Mesenteric fat pad (tissue), 1 donor: Measurements from ENCODE around the gene SMAD1. TPM values are rescaled to one million over a fixed set of nuclear protein-coding genes. Genes with fewer than 3 reads are reported as not detected.

Experiments used
- DNase-seq: peaks from one replicate; pipeline ENCODE4 v3.0.0-alpha.2; 2020; ENCODE audit warnings: low spot score
- total RNA-seq: library from RNA; stranded (reverse); fragmentation: NEBNext Ultra II Directional; extraction: Animal tissue kit (Norgen Biotek cat#: 25700); gene quantifications from one replicate; pipeline ENCODE4 v1.2.1, GENCODE V29; 2021
- donor health status: DM: yes; HTN: yes; CAD: no.

SMAD1 gene
- total RNA-seq, 1 donor from 2014 or later: 14.7 TPM

DNA sequence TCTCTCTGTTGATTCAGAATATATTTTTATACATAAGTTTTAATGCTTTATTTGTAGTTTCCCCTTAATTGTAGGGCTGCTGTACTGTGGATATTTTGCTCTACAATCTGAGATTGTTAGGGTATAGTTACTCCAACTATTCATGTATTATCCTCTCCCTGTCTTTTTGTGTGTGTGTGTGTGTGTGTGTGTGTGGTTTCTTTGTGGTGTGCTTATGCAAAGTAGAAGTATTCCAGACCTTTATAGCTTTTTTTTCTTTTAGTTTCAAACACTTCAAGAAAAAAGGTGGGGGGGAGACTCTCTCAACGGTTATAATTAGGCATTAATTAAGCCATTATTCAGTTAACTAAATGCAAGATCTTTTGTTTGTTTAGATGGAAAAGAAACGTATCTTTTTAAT lies 6.7 kb downstream of the SMAD1 start:
- no peak for DNase-seq

DNA sequence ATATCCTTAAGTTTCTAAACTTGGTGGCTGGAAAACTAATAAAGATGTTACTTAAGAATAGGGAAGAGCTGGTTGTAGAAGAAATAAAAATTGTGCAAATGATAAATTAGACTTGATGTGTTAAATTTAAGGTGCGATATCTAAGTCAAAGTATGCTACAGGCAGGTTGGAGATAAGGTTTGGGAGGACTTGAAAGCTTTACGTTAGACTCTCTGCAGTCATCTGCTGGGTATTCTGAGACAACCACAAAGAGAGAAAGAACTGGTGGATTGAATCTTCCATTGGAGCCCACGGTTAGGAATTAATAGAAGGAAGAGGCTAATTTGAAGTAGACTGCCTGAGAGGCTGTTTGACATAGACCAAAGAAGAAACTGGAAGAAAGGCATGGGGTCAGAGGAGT lies 7.9 kb downstream of the SMAD1 start:
- DNase-seq: no peak

- no peak for DNase-seq
These were observed 8.7 kb downstream of the SMAD1 start for GRCh38 chr4:145490361-145490760.

GRCh38 chr4:145490796-145491195 lies 9.1 kb downstream of the SMAD1 start:
- no peak for DNase-seq

GRCh38 chr4:145492376-145492775 lies 10.7 kb downstream of the SMAD1 start:
- no peak for DNase-seq

GRCh38 chr4:145493166-145493565 lies 11.5 kb downstream of the SMAD1 start:
- DNase-seq: no peak

DNA sequence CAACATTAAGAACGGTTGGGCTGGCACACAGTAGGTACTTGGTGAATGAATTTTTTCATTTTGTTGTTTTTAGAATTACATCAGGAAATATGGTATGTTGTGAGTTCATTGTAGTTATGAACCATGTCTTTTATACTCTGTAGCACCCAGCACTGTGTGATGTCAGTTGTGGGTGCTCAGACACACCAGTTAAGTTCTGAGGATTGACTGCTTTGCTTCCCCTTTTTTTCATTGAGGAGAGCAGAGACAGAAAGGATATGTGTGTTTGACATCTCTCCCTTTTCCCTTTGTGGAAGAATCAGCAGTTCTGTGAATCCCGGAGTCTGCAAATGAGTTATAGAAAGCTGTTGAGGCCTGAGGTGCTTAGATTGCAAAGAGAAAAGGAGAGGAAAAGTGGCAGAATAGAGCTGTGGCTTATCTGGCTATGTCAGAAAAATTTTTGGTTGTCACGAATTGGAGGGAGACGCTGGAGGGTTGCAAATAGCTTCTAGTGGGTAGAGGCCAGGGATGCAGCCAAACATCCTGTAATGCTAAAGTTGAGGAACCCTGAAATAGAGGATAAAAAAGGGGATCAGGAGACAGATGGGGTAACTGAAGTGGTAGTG lies 13.1 kb downstream of the SMAD1 start:
- DNase-seq: no peak

GRCh38 chr4:145496292-145496691 lies 14.6 kb downstream of the SMAD1 start:
- no peak for DNase-seq

- no peak for DNase-seq
These were observed 15.8 kb downstream of the SMAD1 start for GRCh38 chr4:145497199-145498149.

DNA sequence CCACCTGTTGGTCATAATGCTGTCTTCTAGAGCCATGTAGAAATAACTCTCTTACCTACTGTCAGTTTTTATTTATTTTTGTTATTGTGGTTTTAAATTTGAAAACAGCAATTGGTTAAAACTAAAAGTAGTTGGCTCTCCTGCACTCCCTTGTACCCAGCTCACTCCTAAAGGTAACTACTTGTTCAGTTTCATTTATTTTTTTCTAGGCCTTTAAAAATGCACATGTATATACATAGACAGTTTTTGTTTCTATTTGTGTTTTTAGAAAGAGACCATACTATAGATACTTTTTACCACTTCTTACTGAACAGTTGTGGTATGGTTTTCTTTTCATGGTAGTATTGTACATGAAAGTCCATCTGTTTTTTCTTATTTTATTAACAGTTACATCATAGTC lies 16.8 kb downstream of the SMAD1 start:
- DNase-seq: no peak

DNA sequence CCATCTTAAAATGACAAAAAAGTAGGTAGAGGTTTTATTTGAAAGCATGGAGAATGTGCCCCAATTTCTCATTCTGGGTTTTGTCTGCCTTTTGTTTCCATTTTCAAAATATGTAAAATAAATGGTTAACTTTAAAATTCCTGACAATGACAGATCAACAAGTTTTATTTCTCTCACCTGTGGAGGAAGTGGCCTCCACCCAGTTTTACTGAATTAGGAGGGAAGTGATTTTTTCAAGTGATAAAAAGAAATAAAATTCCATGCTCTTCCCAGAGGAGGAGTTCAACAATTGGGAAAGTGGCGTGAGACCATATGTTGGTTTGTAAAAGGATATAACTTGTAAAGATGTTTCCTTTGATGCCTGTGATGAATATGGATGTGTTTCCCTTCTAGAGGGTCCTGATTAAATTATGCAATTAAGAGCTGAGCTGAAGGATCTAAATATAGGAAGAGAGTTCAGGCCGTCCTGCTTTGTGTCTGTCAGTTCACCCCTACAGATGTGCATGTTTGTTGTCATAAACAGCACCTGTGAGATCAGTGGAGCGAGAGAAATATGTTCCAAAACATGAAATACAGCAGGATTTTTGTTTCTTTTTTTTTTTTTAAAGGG lies 19.5 kb downstream of the SMAD1 start:
- DNase-seq: no peak

- DNase-seq: no peak
These were observed 21.2 kb downstream of the SMAD1 start for GRCh38 chr4:145502809-145503208.

DNA sequence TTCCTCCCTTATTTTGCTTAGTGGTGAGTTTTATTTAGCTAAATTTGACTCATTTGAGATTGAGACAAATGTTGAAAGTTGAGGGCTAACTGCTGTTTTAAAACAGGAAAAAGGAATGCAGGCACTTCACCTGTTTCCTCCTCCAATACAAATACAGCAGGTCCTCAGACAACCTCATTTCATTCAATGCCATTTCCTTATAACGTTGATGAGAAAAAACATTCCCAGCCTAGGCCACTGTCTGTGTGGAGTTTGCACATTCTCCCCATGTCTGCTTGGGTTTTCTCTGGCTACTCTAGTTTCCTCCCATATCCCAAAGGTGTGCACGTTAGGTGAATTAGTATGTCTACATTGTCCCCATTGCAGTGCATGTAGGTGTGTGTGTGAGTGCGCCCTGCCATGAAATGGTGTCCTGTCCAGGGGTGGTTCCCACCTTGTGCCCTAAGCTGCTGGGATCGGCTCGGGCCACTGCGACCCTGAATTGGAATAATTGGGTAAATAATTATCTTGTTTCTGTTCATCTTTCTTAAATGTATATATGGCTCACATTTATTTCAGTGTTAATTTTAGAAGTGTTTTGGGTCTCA lies 21.9 kb downstream of the SMAD1 start:
- no peak for DNase-seq

- DNase-seq: no peak
These were observed 24.3 kb downstream of the SMAD1 start for GRCh38 chr4:145505995-145506394.

DNA sequence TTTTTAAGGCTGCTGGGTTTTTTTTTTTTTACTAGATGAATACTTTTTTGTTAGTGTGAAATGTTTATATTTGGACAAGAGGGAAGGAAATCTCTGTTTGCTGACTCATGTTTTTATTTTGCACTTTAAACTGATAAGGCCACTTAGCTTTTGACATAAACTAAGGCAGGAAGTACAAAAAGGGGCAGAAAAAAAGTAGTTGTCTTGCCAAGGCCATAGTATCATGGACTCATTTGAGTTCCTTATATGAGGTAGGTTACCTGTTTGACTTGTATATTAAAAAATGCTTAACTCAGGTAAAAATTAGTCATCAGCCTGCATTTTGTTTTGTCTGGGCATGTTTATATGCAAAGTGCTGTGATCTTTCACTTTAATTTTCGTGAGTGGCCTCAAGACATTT lies 26.0 kb downstream of the SMAD1 start:
- DNase-seq: no peak

DNA sequence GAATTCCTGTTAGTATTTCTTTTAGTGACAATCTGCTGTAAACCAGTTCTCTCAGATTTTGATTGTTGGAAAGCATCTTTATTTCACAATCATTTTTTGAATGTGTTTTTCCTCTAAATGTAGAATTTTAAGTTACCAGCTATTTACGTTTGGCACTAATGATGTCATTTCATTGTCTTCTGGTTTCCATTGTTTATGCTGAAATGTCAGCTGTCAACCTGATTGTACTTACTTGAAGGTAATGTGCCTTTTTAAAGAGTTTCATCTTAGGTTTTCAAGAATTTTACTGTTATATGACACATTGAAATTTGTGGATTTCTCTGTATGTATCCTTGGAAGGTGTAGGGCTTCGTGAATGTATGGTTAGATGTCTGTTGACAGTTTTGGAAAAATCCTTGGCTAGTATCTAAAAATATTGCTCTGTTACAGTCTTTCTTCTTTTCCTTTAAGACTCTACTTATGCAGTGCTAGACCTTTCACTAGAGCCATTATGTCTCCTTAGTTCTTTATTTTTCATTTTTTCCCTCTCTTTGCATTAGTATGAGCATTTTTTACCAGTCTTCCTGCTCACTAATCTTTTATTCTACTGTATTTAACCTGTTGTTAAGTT lies 30.4 kb downstream of the SMAD1 start:
- DNase-seq: no peak

GRCh38 chr4:145513020-145513621 lies 31.5 kb downstream of the SMAD1 start:
- DNase-seq: no peak

GRCh38 chr4:145520172-145520571 lies 38.5 kb downstream of the SMAD1 start:
- no peak for DNase-seq

DNA sequence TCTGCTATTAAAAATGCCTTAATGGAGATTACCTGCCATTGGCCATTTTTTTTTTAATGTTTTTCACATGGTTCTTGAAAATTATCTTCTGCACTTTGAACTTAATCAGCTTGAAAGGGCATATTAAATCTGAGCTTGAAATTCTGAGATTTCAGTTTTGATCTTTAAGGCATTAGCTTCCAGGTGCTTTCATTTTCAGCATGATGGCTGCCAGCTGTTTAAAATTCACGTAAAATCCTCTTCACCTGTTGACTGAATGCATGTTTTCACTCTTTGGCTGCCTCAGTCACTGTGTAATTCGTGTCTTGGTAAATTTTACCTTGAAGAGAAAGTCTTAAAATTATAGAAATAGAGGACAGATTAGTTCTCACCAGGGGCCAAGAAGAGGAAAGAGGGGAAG lies 39.6 kb downstream of the SMAD1 start:
- no peak for DNase-seq

- DNase-seq: no peak
These were observed 41.5 kb downstream of the SMAD1 start for GRCh38 chr4:145523117-145523516.

DNA sequence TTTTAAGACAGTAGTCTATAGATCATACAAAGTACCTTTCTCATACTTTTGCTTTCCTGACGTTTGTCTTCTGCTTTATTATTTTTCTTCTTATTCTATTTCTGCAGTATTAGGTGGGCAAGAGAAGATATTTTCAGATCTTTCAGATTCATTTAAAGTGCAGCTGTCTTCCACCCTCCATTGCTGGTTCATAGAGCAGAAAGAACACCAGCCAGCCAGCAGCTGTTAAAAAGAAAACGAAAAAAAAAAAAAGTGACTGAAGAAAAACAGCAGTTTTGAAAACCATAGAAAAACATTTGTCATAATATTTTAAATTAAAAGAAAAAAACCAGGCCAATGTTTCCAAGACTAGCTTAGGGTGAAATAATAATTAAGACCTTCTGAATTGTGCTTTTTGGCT lies 42.9 kb downstream of the SMAD1 start:
- no peak for DNase-seq
